GM18907 (cell line): Measurements from ENCODE around the gene PNCK.

Source experiments
- ATAC-seq: cut with Tn5 transposase; IDR thresholded peaks from one replicate; pipeline ENCODE4 v1.9.1; 2021; ENCODE audit warnings: mild to moderate bottlenecking, moderate library complexity; ENCODE audit not compliant: unreplicated experiment

PNCK gene

GRCh38 chrX:153628665-153629064, 44.9 kb downstream of the PNCK start:
- ATAC-seq: no peak

- no peak for ATAC-seq
Measured at GRCh38 chrX:153628129-153628528, 45.5 kb downstream of the PNCK start.

- ATAC-seq: no peak
Measured at GRCh38 chrX:153627675-153628111, 45.9 kb downstream of the PNCK start.

GRCh38 chrX:153626863-153627674, 46.5 kb downstream of the PNCK start:
- no peak for ATAC-seq

- no peak for ATAC-seq
Measured at GRCh38 chrX:153626025-153626633, 47.5 kb downstream of the PNCK start.

GRCh38 chrX:153625271-153626024, 48.2 kb downstream of the PNCK start:
- ATAC-seq: no peak

GRCh38 chrX:153624196-153625091, 49.2 kb downstream of the PNCK start:
- no peak for ATAC-seq

- ATAC-seq: no peak
Measured at GRCh38 chrX:153623310-153624029, 50.1 kb downstream of the PNCK start.

GRCh38 chrX:153622661-153623309, 50.8 kb downstream of the PNCK start:
- ATAC-seq: no peak

GRCh38 chrX:153621949-153622598, 51.5 kb downstream of the PNCK start:
- no peak for ATAC-seq

- ATAC-seq: no peak
Measured at GRCh38 chrX:153620576-153620975, 53.0 kb downstream of the PNCK start.
